IPS DF 19.7 (cell line): ENCODE results near the gene MCM10.
"Not testable (repeated sequence)": the region's sequence is repeated elsewhere in the genome, so short reads cannot be mapped to it uniquely, and the experiment has no call there.

Source experiments
- DNase-seq: peaks from one replicate; pipeline ENCODE4 v3.0.0-alpha.2; 2013; ENCODE audit warnings: low read depth, low spot score

MCM10 gene

GRCh38 chr10:13221572-13221971 is 60.2 kb downstream of the MCM10 start:
- no peak for DNase-seq

GRCh38 chr10:13222151-13222550 is 60.8 kb downstream of the MCM10 start:
- DNase-seq: no peak

GRCh38 chr10:13222566-13222965 is 61.2 kb downstream of the MCM10 start:
- no peak for DNase-seq

- DNase-seq: no peak
These were observed 61.9 kb downstream of the MCM10 start for GRCh38 chr10:13223241-13223640.

- DNase-seq: no peak
These were observed 63.0 kb downstream of the MCM10 start for GRCh38 chr10:13224210-13224995.

GRCh38 chr10:13225601-13226000 is 64.2 kb downstream of the MCM10 start:
- DNase-seq: no peak

DNA sequence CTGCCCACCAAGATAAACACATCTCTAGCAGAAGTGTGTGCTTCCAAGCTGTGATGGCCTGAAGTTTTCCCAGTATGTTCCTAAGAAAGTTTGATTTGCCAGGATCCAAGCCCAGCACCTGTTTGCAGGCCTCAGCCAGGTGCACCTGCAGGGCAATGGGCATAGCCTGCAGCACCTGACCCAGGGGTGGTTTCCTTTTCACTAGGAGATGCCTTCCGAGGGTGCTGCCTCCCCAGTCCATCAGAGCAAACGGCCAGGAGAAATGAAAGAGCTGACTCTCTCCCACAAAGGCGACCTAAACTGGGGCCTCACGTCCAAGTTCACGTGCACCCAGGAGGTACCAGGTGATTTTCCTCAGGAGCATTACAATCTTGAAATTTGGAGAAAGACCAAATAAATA is 65.7 kb downstream of the MCM10 start:
- DNase-seq: no peak

DNA sequence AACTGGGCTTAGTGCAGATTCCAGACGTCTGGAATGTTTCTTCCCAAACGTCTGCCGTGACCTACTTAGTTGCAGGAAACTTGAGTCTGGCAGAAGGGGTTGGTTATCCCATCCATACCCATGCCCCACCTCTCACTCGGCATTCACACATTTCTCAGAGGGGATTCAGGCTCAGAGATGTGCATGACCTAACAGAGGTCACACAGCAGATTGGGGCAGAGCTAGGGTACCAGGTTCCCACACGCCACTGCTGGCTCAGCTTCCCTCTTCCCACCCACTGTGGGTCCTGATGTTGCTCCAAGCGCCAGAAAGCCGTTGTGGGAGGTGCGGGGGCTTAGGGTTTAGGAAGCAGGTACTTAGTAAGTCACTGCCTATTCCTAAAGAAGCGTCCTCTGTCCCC is 69.8 kb downstream of the MCM10 start:
- no peak for DNase-seq

DNA sequence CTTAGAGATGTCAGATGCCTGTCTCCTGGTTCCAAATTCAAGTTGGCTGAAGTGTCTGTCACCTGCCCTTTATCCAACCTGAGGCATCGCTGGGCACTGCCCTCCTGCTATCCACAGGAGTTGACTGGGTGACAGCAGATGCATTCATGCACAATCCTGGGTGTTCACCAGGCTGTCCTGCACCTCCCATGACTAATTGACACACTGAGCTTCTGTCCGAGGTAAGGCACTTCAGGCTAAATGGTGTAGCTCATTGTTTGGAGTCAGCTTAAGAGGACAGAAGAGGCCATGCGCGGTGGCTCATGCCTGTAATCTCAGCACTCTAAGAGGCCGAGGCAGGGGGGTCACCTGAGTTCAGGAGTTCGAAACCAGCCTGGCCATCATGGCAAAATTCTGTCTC is 70.5 kb downstream of the MCM10 start:
- no peak for DNase-seq

- DNase-seq: no peak
These were observed 72.0 kb downstream of the MCM10 start for GRCh38 chr10:13233358-13233757.

DNA sequence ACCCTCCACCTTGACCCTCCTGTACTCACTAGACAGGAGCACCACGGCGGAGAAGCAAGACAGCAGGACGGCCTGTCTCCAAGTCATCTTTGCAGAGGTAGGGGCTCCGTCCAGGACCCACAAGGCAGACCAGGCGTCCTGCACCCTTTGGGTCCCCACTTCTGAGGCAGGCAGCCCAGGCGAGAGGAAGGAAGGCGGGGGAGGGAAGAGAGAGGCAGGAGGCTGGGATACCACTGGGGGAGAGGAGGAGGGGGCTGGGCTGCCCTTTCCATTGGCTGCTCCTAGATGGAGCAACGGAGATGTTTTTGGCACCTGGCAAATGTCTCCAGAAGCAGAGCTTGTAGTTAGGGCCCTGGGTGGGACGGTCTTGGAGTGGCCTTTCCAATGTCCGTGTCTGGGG is 72.8 kb downstream of the MCM10 start, which contains the start of gene UCMA:
Gene UCMA (minus strand): TSS at position 203 of the 400 bp plus-strand sequence. CDS start 116 bp downstream, at position 87.
- no peak for DNase-seq

DNA sequence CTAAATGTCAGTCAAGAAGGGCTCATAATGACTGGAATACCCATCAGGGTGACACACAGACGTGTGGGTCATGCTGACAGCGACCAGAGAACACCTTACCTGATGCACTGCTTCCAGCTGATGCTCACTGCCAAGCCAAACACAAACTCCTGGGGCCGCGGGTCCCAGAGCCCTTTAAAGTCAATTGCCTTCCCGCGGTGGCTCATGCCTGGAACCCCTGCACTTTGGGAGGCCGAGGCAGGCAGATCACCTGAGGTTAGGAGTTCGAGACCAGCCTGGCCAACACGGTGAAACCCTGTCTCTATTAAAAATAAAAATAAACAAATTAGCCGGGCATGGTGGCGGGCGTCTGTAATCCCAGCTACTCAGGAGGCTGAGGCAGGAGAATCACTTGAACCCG is 73.4 kb downstream of the MCM10 start:
- DNase-seq: not testable (repeated sequence)

GRCh38 chr10:13236638-13237037 is 75.3 kb downstream of the MCM10 start:
- no peak for DNase-seq

- no peak for DNase-seq
These were observed 77.1 kb downstream of the MCM10 start for GRCh38 chr10:13238271-13239077.

GRCh38 chr10:13239923-13240322 is 78.6 kb downstream of the MCM10 start:
- DNase-seq: no peak

DNA sequence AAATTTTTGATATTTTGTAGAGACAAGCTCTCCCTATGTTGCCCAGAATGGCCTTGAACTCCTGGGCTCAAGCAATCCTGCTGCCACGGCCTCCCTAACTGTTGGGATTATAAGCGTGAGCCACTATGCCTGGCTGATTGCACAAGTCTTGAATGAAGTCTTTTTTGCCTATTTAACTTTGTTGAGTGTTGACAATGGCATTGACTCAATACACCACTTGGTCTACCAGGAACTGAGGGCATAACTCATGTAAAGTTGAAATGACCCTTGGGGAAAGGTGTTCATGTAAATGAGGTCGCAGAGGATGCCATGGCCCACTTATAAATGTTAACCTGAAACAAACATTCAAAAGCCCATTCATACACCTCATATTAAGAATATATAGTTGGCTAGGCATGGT is 80.3 kb downstream of the MCM10 start:
- no peak for DNase-seq

GRCh38 chr10:13242260-13242659 is 80.9 kb downstream of the MCM10 start:
- DNase-seq: not testable (repeated sequence)

DNA sequence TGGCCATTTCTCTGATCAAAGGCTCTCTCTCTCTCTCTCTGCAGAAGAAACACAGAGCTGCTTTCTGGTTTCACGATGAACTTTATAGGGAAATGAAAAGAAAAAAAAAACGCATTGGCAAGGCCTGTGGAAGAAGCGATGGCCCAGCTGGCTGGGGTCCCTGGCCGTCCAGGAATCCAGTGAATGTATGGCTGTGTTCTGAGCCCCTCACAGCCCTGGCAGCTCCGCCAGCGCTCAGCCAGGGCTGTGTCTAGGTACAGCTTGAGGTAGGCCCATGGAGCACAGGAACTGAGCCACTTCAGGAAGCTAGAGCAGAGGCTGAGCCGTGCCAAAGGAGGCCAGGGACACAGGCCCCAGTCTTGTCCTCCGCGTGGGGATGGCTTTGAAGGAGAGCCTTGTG is 85.9 kb downstream of the MCM10 start:
- no peak for DNase-seq

DNA sequence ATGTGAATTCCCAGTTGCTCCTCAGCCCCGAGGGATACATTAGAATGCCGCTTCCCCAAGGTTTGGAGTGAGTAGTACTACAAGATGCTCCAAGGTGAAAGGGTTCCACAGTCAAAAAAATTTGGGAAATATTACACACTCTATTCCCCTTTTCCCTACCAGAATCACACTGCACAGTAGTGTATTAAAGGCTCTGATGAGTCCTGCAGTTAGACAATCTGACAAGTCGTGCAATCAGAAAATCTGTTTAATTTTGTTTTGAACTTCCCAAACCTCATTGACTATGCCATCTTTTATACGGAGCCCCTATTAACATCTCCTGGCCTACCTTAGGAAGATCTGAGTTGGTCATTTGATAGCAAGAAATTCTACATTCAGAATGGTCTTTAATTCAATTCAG is 86.4 kb downstream of the MCM10 start:
- no peak for DNase-seq

DNA sequence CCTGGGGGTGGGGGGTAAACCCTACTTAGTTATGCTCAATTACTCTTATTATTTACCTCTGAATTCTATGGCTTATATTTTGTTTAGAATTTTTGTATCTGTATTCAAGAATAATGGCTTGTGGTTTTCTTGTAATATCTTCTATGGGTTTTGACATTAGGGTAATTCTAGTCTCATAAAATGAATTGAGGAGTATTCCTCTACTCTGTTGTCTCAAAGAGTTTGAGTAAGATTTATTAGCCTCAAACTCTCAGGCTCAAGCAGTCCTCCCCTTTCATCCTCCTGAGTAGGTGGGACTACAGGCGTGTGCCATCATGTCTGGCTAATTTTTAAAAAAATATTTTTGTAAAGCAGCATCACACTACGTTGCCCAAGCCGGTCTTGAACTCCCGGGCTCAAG is 92.4 kb downstream of the MCM10 start:
- no peak for DNase-seq

GRCh38 chr10:13256627-13257026 is 95.3 kb downstream of the MCM10 start:
- DNase-seq: no peak

DNA sequence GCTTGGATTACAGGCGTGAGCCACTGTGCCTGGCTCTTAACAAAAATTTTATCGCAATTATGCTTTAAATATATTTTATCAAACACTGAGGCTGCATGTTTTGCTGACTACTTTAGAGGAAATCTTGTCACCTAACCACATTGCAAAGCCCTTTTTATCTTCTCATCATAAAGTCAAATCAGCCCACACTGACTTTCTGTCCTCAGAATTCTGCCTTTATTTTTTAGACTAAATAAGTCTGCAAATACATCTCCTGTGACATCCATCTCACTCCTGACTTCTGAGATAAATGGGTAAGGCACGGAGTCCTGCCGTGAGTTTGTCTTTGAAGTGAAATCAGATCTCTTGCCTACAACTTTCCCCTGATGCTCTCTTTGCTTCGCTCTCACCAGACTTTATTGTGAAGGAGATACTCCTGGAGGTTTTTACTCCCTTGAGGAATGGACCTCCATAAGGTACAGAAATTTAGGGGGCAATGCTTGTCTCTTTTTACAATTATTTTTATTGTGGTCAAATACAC is 96.3 kb downstream of the MCM10 start:
- no peak for DNase-seq
